Measurements from ENCODE around the gene RACK1.
A peak's percentile ranks its signal among the peaks of the same experiment; 100 is the strongest.

RACK1 gene

GRCh38 chr5:181195249-181195761, 48.4 kb downstream of the RACK1 start:
- H3K9ac ChIP-seq (ENCODE audit: insufficient read length, low read depth), result no peak overlapping the region
- H3K4me3 ChIP-seq (ENCODE audit: insufficient read length, low read depth), result no peak overlapping the region
- H3K36me3 ChIP-seq (ENCODE audit: insufficient read depth, insufficient read length, low read length), result no peaks in the 10 kb centered on the region
- H3K9me3 ChIP-seq (ENCODE audit: insufficient read depth, low read length), result no peaks in the 10 kb centered on the region
- TF ChIP-seq YY1 (IDR thresholded peaks at IDR 0.05; ENCODE audit: insufficient read depth, insufficient read length) (no peak), SUZ12 (IDR thresholded peaks at IDR 0.05; ENCODE audit: extremely low read depth, insufficient read depth, insufficient read length) (no peak), ZNF274 (IDR thresholded peaks at IDR 0.05; ENCODE audit: low read depth, low read length) (no peak)
- H3K4me1 ChIP-seq (ENCODE audit: insufficient read depth, insufficient read length), result peaks cover 16% of the 10 kb centered on the region
- DNase-seq (ENCODE audit: low read depth, low spot score), result no peak
- H3K27me3 ChIP-seq (ENCODE audit: insufficient read depth, insufficient read length), result peaks cover 15% of the 10 kb centered on the region

GRCh38 chr5:181194489-181195248, 49.0 kb downstream of the RACK1 start:
- no peak overlapping the region for H3K4me3 ChIP-seq (ENCODE audit: insufficient read length, low read depth)
- no peak overlapping the region for H3K9ac ChIP-seq (ENCODE audit: insufficient read length, low read depth)
- peaks cover 18% of the 10 kb centered on the region for H3K27me3 ChIP-seq (ENCODE audit: insufficient read depth, insufficient read length)
- peaks cover 14% of the 10 kb centered on the region for H3K4me1 ChIP-seq (ENCODE audit: insufficient read depth, insufficient read length)
- TF ChIP-seq ZNF274 (IDR thresholded peaks at IDR 0.05; ENCODE audit: low read depth, low read length) (no peak), YY1 (IDR thresholded peaks at IDR 0.05; ENCODE audit: insufficient read depth, insufficient read length) (no peak), SUZ12 (IDR thresholded peaks at IDR 0.05; ENCODE audit: extremely low read depth, insufficient read depth, insufficient read length) (no peak)
- no peaks in the 10 kb centered on the region for H3K36me3 ChIP-seq (ENCODE audit: insufficient read depth, insufficient read length, low read length)
- no peaks in the 10 kb centered on the region for H3K9me3 ChIP-seq (ENCODE audit: insufficient read depth, low read length)
- no peak for DNase-seq (ENCODE audit: low read depth, low spot score)

- DNase-seq (ENCODE audit: low read depth, low spot score), result no peak
- no peak overlapping the region for H3K9ac ChIP-seq (ENCODE audit: insufficient read length, low read depth)
- TF ChIP-seq SUZ12 (IDR thresholded peaks at IDR 0.05; ENCODE audit: extremely low read depth, insufficient read depth, insufficient read length) (no peak), YY1 (IDR thresholded peaks at IDR 0.05; ENCODE audit: insufficient read depth, insufficient read length) (no peak), ZNF274 (IDR thresholded peaks at IDR 0.05; ENCODE audit: low read depth, low read length) (no peak)
- H3K4me3 ChIP-seq (ENCODE audit: insufficient read length, low read depth), result no peak overlapping the region
- H3K4me1 ChIP-seq (ENCODE audit: insufficient read depth, insufficient read length), result peaks cover 12% of the 10 kb centered on the region
- H3K36me3 ChIP-seq (ENCODE audit: insufficient read depth, insufficient read length, low read length), result no peaks in the 10 kb centered on the region
- H3K9me3 ChIP-seq (ENCODE audit: insufficient read depth, low read length), result no peaks in the 10 kb centered on the region
- peaks cover 26% of the 10 kb centered on the region for H3K27me3 ChIP-seq (ENCODE audit: insufficient read depth, insufficient read length)
Observed at GRCh38 chr5:181193656-181194055, 50.0 kb downstream of the RACK1 start.

GRCh38 chr5:181192337-181193046, 51.2 kb downstream of the RACK1 start:
- TF ChIP-seq ZNF274 (IDR thresholded peaks at IDR 0.05; ENCODE audit: low read depth, low read length), result no peak
- TF ChIP-seq SUZ12 (IDR thresholded peaks at IDR 0.05; ENCODE audit: extremely low read depth, insufficient read depth, insufficient read length), result no peak
- TF ChIP-seq YY1 (IDR thresholded peaks at IDR 0.05; ENCODE audit: insufficient read depth, insufficient read length), result no peak
- Histone ChIP-seq H3K27me3 (ENCODE audit: insufficient read depth, insufficient read length) (peaks cover 26% of the 10 kb centered on the region), H3K4me1 (ENCODE audit: insufficient read depth, insufficient read length) (peaks cover 4% of the 10 kb centered on the region), H3K4me3 (ENCODE audit: insufficient read length, low read depth) (peak overlapping the region; percentile 60), H3K36me3 (ENCODE audit: insufficient read depth, insufficient read length, low read length) (no peaks in the 10 kb centered on the region), H3K9ac (ENCODE audit: insufficient read length, low read depth) (peak overlapping the region; percentile 72), H3K9me3 (ENCODE audit: insufficient read depth, low read length) (no peaks in the 10 kb centered on the region)
- DNase-seq (ENCODE audit: low read depth, low spot score), result no peak

GRCh38 chr5:181191526-181192336, 52.0 kb downstream of the RACK1 start:
- Histone ChIP-seq H3K9me3 (ENCODE audit: insufficient read depth, low read length) (no peaks in the 10 kb centered on the region), H3K4me1 (ENCODE audit: insufficient read depth, insufficient read length) (peaks cover 2% of the 10 kb centered on the region), H3K9ac (ENCODE audit: insufficient read length, low read depth) (peak overlapping the region; percentile 79), H3K36me3 (ENCODE audit: insufficient read depth, insufficient read length, low read length) (no peaks in the 10 kb centered on the region), H3K27me3 (ENCODE audit: insufficient read depth, insufficient read length) (peaks cover 26% of the 10 kb centered on the region), H3K4me3 (ENCODE audit: insufficient read length, low read depth) (peak overlapping the region; percentile 60)
- no peak for TF ChIP-seq ZNF274 (IDR thresholded peaks at IDR 0.05; ENCODE audit: low read depth, low read length)
- peak; percentile 59 for TF ChIP-seq YY1 (IDR thresholded peaks at IDR 0.05; ENCODE audit: insufficient read depth, insufficient read length)
- peak; percentile 78 for DNase-seq (ENCODE audit: low read depth, low spot score)

- no peak for DNase-seq (ENCODE audit: low read depth, low spot score)
- Histone ChIP-seq H3K4me1 (ENCODE audit: insufficient read depth, insufficient read length) (peaks cover 2% of the 10 kb centered on the region), H3K9me3 (ENCODE audit: insufficient read depth, low read length) (no peaks in the 10 kb centered on the region), H3K9ac (ENCODE audit: insufficient read length, low read depth) (peak overlapping the region; percentile 79), H3K36me3 (ENCODE audit: insufficient read depth, insufficient read length, low read length) (no peaks in the 10 kb centered on the region), H3K4me3 (ENCODE audit: insufficient read length, low read depth) (peak overlapping the region; percentile 60), H3K27me3 (ENCODE audit: insufficient read depth, insufficient read length) (peaks cover 26% of the 10 kb centered on the region)
- TF ChIP-seq SUZ12 (IDR thresholded peaks at IDR 0.05; ENCODE audit: extremely low read depth, insufficient read depth, insufficient read length) (no peak), YY1 (IDR thresholded peaks at IDR 0.05; ENCODE audit: insufficient read depth, insufficient read length) (no peak), ZNF274 (IDR thresholded peaks at IDR 0.05; ENCODE audit: low read depth, low read length) (no peak)
Observed at GRCh38 chr5:181190711-181191525, 52.8 kb downstream of the RACK1 start.
